OCI-LY1 (cell line): ENCODE measurements around the gene PRR16.

Experiments
- H2AFZ ChIP-seq: fragments of 200-600 bp; sonication (generic), shearing (Covaris generic); 2 replicates; pipeline ENCODE4 v1.6.0; 2014; ENCODE audit warnings: antibody characterized with exemption, mild to moderate bottlenecking, low read length
- H3F3A ChIP-seq: fragments of 200-600 bp; sonication (generic), shearing (Covaris generic); 2 replicates; pipeline ENCODE4 v1.6.0; 2014; ENCODE audit warnings: mild to moderate bottlenecking, antibody characterized with exemption, low read length, moderate library complexity; ENCODE audit not compliant: insufficient read depth
- H3K27ac ChIP-seq: fragments of 200-600 bp; sonication (generic); 2 replicates; pipeline ENCODE4 v1.5.1; 2014; ENCODE audit warnings: low read length, mixed run types, mild to moderate bottlenecking, low read depth; ENCODE audit not compliant: poor library complexity, severe bottlenecking
- H3K27me3 ChIP-seq: fragments of 200-600 bp; sonication (generic); 2 replicates; pipeline ENCODE4 v1.6.0; 2014; ENCODE audit warnings: antibody characterized with exemption, mild to moderate bottlenecking, low read length, moderate library complexity; ENCODE audit not compliant: insufficient read depth
- H3K36me3 ChIP-seq: fragments of 200-600 bp; sonication (generic); 2 replicates; pipeline ENCODE4 v1.6.1; 2014; ENCODE audit warnings: mild to moderate bottlenecking, antibody characterized with exemption, low read length, moderate library complexity, mixed read lengths; ENCODE audit not compliant: insufficient read depth
- H3K4me1 ChIP-seq: fragments of 200-600 bp; sonication (generic); 2 replicates; pipeline ENCODE4 v1.5.1; 2014; ENCODE audit warnings: mild to moderate bottlenecking, low read length, moderate library complexity; ENCODE audit not compliant: insufficient read depth, severe bottlenecking
- H3K4me2 ChIP-seq: fragments of 200-600 bp; sonication (generic), shearing (Covaris generic); 2 replicates; pipeline ENCODE4 v1.6.1; 2014; ENCODE audit warnings: low read length
- H3K4me3 ChIP-seq: fragments of 200-600 bp; sonication (generic); 2 replicates; pipeline ENCODE4 v1.5.1; 2014; ENCODE audit warnings: low read length, low read depth, mild to moderate bottlenecking, mixed read lengths; ENCODE audit not compliant: poor library complexity, severe bottlenecking
- H3K79me2 ChIP-seq: fragments of 200-600 bp; shearing (Covaris generic); 2 replicates; pipeline ENCODE4 v1.6.1; 2016; ENCODE audit warnings: mixed run types, low read length, mixed read lengths; ENCODE audit not compliant: insufficient read depth
- H3K9ac ChIP-seq: fragments of 200-600 bp; sonication (generic), shearing (Covaris generic); 2 replicates; pipeline ENCODE4 v1.6.1; 2014; ENCODE audit warnings: mild to moderate bottlenecking, low read length, mixed read lengths
- H3K9me2 ChIP-seq: fragments of 200-600 bp; sonication (generic), shearing (Covaris generic); 2 replicates; pipeline ENCODE4 v1.6.1; 2014; ENCODE audit warnings: low read depth, mild to moderate bottlenecking, low read length, mixed read lengths
- H3K9me3 ChIP-seq: fragments of 200-600 bp; shearing (Covaris generic); 2 replicates; pipeline ENCODE4 v1.6.1; 2014; ENCODE audit warnings: low read length, mixed read lengths
- H4K20me1 ChIP-seq: fragments of 200-600 bp; sonication (generic), shearing (Covaris generic); 2 replicates; pipeline ENCODE4 v1.6.0; 2016; ENCODE audit warnings: mild to moderate bottlenecking, low read length; ENCODE audit not compliant: insufficient read depth
- EZH2 ChIP-seq: fragments of 200-600 bp; sonication (generic), shearing (Covaris generic); IDR thresholded peaks from 2 replicates; pipeline ENCODE4 v1.8.0; 2017; ENCODE audit warnings: borderline replicate concordance, mixed run types, mild to moderate bottlenecking, antibody characterized with exemption, low read length, moderate library complexity, mixed read lengths
- TF ChIP-seq, protein P1 (sequence below): fragments of 200-600 bp; sonication (generic), shearing (Covaris generic); IDR thresholded peaks from 2 replicates; pipeline ENCODE4 v1.5.1; 2017; ENCODE audit warnings: mild to moderate bottlenecking, antibody characterized with exemption, low read length, moderate library complexity, mixed read lengths

Gene PRR16

DNA sequence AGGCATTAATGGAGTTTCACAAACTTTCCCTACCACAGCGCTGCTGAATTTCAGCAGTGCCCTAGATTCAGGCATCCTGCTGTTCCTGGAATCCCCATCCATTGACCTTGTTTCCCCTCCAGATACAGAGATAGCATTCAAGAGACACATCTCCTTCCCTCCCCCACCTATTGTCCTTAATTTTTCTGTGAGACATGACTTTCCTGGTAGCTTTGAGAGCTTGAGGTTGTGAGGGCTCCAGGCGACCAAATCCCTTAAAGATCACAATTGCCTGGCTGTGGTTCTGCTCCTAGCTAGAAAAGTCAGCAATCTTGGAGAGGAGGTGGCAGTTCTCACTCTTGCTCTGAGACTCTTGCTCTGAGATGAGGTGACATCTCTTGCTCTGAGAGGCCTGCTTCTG is 48.0 kb downstream of the PRR16 start:
- TF ChIP-seq EZH2 = no peak
- TF ChIP-seq, protein P1, sequence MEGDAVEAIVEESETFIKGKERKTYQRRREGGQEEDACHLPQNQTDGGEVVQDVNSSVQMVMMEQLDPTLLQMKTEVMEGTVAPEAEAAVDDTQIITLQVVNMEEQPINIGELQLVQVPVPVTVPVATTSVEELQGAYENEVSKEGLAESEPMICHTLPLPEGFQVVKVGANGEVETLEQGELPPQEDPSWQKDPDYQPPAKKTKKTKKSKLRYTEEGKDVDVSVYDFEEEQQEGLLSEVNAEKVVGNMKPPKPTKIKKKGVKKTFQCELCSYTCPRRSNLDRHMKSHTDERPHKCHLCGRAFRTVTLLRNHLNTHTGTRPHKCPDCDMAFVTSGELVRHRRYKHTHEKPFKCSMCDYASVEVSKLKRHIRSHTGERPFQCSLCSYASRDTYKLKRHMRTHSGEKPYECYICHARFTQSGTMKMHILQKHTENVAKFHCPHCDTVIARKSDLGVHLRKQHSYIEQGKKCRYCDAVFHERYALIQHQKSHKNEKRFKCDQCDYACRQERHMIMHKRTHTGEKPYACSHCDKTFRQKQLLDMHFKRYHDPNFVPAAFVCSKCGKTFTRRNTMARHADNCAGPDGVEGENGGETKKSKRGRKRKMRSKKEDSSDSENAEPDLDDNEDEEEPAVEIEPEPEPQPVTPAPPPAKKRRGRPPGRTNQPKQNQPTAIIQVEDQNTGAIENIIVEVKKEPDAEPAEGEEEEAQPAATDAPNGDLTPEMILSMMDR = no peak
- no peak overlapping the region for H3K4me2 ChIP-seq
- H3K36me3 ChIP-seq = no peaks in the 10 kb centered on the region
- H3F3A ChIP-seq = no peaks in the 10 kb centered on the region
- H3K9ac ChIP-seq = no peak overlapping the region
- no peaks in the 10 kb centered on the region for H3K27me3 ChIP-seq
- no peaks in the 10 kb centered on the region for H3K79me2 ChIP-seq
- H3K4me3 ChIP-seq = no peak overlapping the region
- H3K9me3 ChIP-seq = no peaks in the 10 kb centered on the region
- no peaks in the 10 kb centered on the region for H3K4me1 ChIP-seq
- H3K27ac ChIP-seq = no peak overlapping the region
- H3K9me2 ChIP-seq = no peaks in the 10 kb centered on the region
- H2AFZ ChIP-seq = no peak overlapping the region
- H4K20me1 ChIP-seq = no peaks in the 10 kb centered on the region

DNA sequence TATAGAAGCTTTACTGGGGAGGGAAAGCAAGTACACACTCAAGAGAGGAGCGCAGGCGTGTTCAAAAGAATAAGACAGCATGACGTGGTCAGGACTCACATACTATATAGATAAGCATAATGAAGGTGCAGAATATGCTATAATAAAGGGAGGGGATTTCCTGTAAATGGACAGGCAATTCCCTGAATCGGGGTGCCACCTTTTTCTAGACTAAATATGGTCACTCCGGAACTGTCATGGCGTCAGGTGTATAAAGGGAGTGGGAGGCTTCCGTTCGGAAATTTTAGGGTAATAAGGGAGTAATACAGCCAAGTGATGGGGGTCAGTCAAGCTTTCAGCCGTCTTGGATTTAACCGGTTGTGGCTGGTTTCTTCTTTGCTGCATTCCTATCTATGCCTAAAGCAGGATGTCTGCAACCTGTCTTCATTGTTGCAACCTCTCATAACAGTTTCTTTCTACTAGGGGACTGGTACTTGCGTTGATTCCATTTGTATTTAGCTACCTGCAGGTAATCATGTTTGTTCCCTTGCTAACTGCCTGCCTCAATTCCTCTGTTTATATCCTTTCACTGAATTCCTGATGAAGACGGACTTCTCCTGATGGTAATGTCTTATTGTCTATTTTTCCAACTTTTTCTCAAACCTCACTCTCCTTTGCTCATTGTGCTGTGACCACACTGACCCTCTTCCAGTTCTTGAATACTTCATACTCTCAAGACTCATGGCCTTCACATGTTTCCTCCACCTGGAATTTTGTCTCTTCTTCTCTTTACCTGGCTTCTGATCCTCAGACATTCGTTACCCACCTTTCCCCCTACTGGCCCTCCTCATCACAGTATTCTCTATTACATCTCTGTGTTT is 48.9 kb downstream of the PRR16 start:
- Histone ChIP-seq H3K27me3 (no peaks in the 10 kb centered on the region), H3K79me2 (no peaks in the 10 kb centered on the region), H3K9me2 (no peaks in the 10 kb centered on the region), H3K4me3 (no peak overlapping the region), H3K9me3 (no peaks in the 10 kb centered on the region), H3K36me3 (no peaks in the 10 kb centered on the region), H3F3A (no peaks in the 10 kb centered on the region), H3K4me2 (no peak overlapping the region), H3K9ac (no peak overlapping the region), H4K20me1 (no peaks in the 10 kb centered on the region), H3K27ac (no peak overlapping the region), H2AFZ (no peak overlapping the region), H3K4me1 (no peaks in the 10 kb centered on the region)
- TF ChIP-seq, protein P1 = no peak
- no peak for TF ChIP-seq EZH2

DNA sequence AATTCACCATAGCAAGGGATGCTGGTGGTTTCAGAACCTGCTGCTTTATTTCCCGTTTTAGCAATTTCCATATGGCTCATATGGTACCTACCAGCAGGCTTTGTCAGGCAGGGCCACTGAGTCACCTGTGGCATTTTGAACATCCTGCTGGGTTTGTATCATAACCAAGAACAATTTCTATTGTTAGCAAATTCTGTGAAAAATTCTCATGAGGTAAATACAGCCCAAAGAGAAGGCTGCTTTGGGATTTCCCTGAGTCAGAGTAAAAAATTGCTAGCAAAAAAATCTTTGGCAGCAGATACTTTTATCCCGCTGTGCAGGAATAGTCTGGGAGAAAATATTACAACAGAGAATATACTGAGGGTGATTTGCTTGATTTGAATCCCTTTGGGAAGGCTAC is 52.7 kb downstream of the PRR16 start:
- no peaks in the 10 kb centered on the region for H3K4me1 ChIP-seq
- no peaks in the 10 kb centered on the region for H3K36me3 ChIP-seq
- no peaks in the 10 kb centered on the region for H3K9me3 ChIP-seq
- no peak overlapping the region for H3K4me3 ChIP-seq
- no peaks in the 10 kb centered on the region for H4K20me1 ChIP-seq
- no peak overlapping the region for H3K9ac ChIP-seq
- no peaks in the 10 kb centered on the region for H3K9me2 ChIP-seq
- TF ChIP-seq EZH2 = no peak
- TF ChIP-seq, protein P1 = no peak
- H3F3A ChIP-seq = no peaks in the 10 kb centered on the region
- no peak overlapping the region for H3K27ac ChIP-seq
- no peak overlapping the region for H3K4me2 ChIP-seq
- no peaks in the 10 kb centered on the region for H3K27me3 ChIP-seq
- no peaks in the 10 kb centered on the region for H3K79me2 ChIP-seq
- no peak overlapping the region for H2AFZ ChIP-seq
